ENCODE measurements around the gene FBLN1.

FBLN1 gene

GRCh38 chr22:45504373-45505341, 2.0 kb downstream of the FBLN1 start:
- DNase-seq: peak; percentile 87

GRCh38 chr22:45505991-45506747, 3.5 kb downstream of the FBLN1 start:
- DNase-seq: no peak

GRCh38 chr22:45506816-45507360, 4.2 kb downstream of the FBLN1 start:
- peak; percentile 43 for DNase-seq

- no peak for DNase-seq
These were observed 5.1 kb downstream of the FBLN1 start for GRCh38 chr22:45507798-45508197.

GRCh38 chr22:45508814-45509213, 6.1 kb downstream of the FBLN1 start:
- DNase-seq: no peak

GRCh38 chr22:45510376-45511232, 7.9 kb downstream of the FBLN1 start:
- DNase-seq: peak; percentile 57

GRCh38 chr22:45511847-45512261, 9.2 kb downstream of the FBLN1 start:
- peak; percentile 81 for DNase-seq

GRCh38 chr22:45512363-45512762, 9.7 kb downstream of the FBLN1 start:
- DNase-seq: no peak

GRCh38 chr22:45515676-45516075, 13.0 kb downstream of the FBLN1 start:
- no peak for DNase-seq

- DNase-seq: peak; percentile 18
These were observed 13.5 kb downstream of the FBLN1 start for GRCh38 chr22:45516163-45516562.

GRCh38 chr22:45516923-45517675, 14.4 kb downstream of the FBLN1 start:
- DNase-seq: peak; percentile 64

GRCh38 chr22:45518136-45518535, 15.5 kb downstream of the FBLN1 start:
- no peak for DNase-seq

GRCh38 chr22:45518580-45518991, 15.9 kb downstream of the FBLN1 start:
- DNase-seq: peak; percentile 20

- DNase-seq: no peak
These were observed 18.5 kb downstream of the FBLN1 start for GRCh38 chr22:45521178-45521577.

- DNase-seq: peak; percentile 16
These were observed 19.8 kb downstream of the FBLN1 start for GRCh38 chr22:45522462-45522861.

GRCh38 chr22:45524157-45524556, 21.5 kb downstream of the FBLN1 start:
- no peak for DNase-seq

GRCh38 chr22:45524966-45525365, 22.3 kb downstream of the FBLN1 start:
- DNase-seq: no peak

- DNase-seq: no peak
These were observed 22.8 kb downstream of the FBLN1 start for GRCh38 chr22:45525480-45525879.

GRCh38 chr22:45526281-45526680, 23.6 kb downstream of the FBLN1 start:
- peak; percentile 20 for DNase-seq

GRCh38 chr22:45526768-45527360, 24.2 kb downstream of the FBLN1 start:
- peak; percentile 74 for DNase-seq

- DNase-seq: no peak
These were observed 24.8 kb downstream of the FBLN1 start for GRCh38 chr22:45527456-45527855.
